ENCODE results near the gene SERPINA4. TPM values are rescaled to one million over a fixed set of nuclear protein-coding genes. Genes with fewer than 3 reads are reported as not detected.
"Not testable (repeated sequence)": the region's sequence is repeated elsewhere in the genome, so short reads cannot be mapped to it uniquely, and the experiment has no call there.

Gene SERPINA4
- total and polyA plus RNA-seq, 2 of the 13 experiments (the other 11 are each of a cell fraction or from before 2014, with no cell fraction given) = 39.1 to 57.8 TPM

DNA sequence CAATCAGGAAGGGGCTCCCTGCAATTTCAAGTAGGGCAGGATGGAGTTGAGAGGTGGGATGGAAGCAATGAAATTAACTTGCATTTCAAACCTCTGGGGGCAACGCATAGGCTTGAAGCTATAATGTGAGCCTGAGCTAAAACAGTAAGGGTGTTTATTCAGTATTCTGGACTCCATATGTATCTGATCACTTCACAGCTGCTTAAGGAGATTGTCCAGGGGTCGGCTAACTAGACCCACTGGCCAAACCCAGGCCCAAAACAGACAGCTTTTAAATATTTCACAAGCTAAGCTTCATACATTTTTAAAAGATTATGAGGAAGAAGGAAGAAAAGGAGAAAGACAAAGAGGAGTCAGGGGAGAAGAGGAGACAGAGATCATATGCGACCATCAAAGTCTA is 44.1 kb downstream of the SERPINA4 start (continued):
- TF ChIP-seq SNAPC4 (CRISPR knock-in tag; IDR thresholded peaks at IDR 0.05) = no peak

GRCh38 chr14:94608966-94609365 is 47.7 kb downstream of the SERPINA4 start:
- Histone ChIP-seq H3K4me1 (ENCODE audit: insufficient read depth, low read length) (peaks cover 63% of the 10 kb centered on the region), H3K79me2 (ENCODE audit: insufficient read depth, low read length) (peaks cover 21% of the 10 kb centered on the region)
- 100% methylated on average over 1 of the region's 1 CpG for WGBS (ENCODE audit: low lambda C conversion rate)
- H3K27me3 ChIP-seq (ENCODE audit: control insufficient read depth in 1 of 2, insufficient read depth in 2 of 2, low read length in 2 of 2); ATAC-seq; H2AFZ ChIP-seq (ENCODE audit: low read length); H3K36me3 ChIP-seq (replicated peaks in 1 of 2; ENCODE audit: control insufficient read depth in 1 of 2, insufficient read depth in 2 of 2, low read length in 2 of 2); H4K20me1 ChIP-seq (ENCODE audit: insufficient read depth, low read length); H3K9ac ChIP-seq (ENCODE audit: insufficient read depth, low read depth, low read length); in situ Hi-C loops (cut with HindIII; ENCODE audit: extremely low pct_ligation_motif_present, low pct_unique_long_range_greater_than_20kb); intact Hi-C loops (cut with micrococcal nuclease; ENCODE audit: unreplicated experiment); H3K4me2 ChIP-seq (ENCODE audit: low read depth, low read length); H3K4me3 ChIP-seq (replicated peaks in 1 of 3; ENCODE audit: insufficient read depth in 1 of 3, low read depth in 2 of 3, low read length in 3 of 3); H3K9me3 ChIP-seq (ENCODE audit: low read length); DNase-seq (ENCODE audit: low spot score); FAIRE-seq; BruUV-seq (replicated peaks); H3K27ac ChIP-seq (ENCODE audit: extremely low read length, insufficient read depth, low read length); CTCF ChIA-PET (ENCODE audit: low intra/inter-chr PET ratio, low total read pairs): not testable (repeated sequence)
- POLR2A ChIA-PET = interaction anchor here (19.0 kb wide), 1 partner anchor 10 kb away, joined by 638 read pairs; no protein-coding TSS in a partner anchor

Data from HepG2 (cell line).